IgD-negative memory B cell (primary cell): ENCODE data around the gene PSAP. TPM values are rescaled to one million over a fixed set of nuclear protein-coding genes. Genes with fewer than 3 reads are reported as not detected.

ENCODE experiments used
- H3K27ac Mint-ChIP-seq, 3 donors: one replicate each; pipeline ENCODE4 v1.8.0; 2020 to 2022; ENCODE audit warnings: mild to moderate bottlenecking in 3 of 3, mixed read lengths in 3 of 3, moderate library complexity in 1 of 3
- H3K27me3 Mint-ChIP-seq: one replicate; pipeline ENCODE4 v1.8.0; 2021; ENCODE audit warnings: mixed read lengths
- H3K36me3 Mint-ChIP-seq: one replicate; pipeline ENCODE4 v1.8.0; 2020; ENCODE audit warnings: mild to moderate bottlenecking, mixed read lengths
- H3K4me1 Mint-ChIP-seq, 3 donors: one replicate each; pipeline ENCODE4 v1.8.0; 2020 to 2022; ENCODE audit warnings: mixed read lengths in 3 of 3, mild to moderate bottlenecking in 1 of 3
- H3K4me3 Mint-ChIP-seq, 4 donors: one replicate each; pipeline ENCODE4 v1.8.0; 2020 to 2022; ENCODE audit warnings: mild to moderate bottlenecking in 4 of 4, mixed read lengths in 4 of 4, moderate library complexity in 3 of 4
- H3K9me3 Mint-ChIP-seq, 3 donors: one replicate each; pipeline ENCODE4 v1.8.0; 2020 to 2021; ENCODE audit warnings: mixed read lengths in 3 of 3, mild to moderate bottlenecking in 1 of 3
- polyA plus RNA-seq: library from polyadenylated mRNA; unstranded; fragments of 300-500 nt; fragmentation: Illumina TruSeq; gene quantifications from one replicate; pipeline ENCODE4 v1.2.3, GENCODE V29; 2021

The PSAP gene
- polyA plus RNA-seq, 1 donor from 2014 or later: 625 TPM

- no peaks in the 10 kb centered on the region for H3K27me3 Mint-ChIP-seq
- peak within 1 kb of the TSS; percentile 56 to 96 (median 88) for H3K4me3 Mint-ChIP-seq
- peak within 1 kb of the TSS; percentile 86 to 99 (median 95) for H3K27ac Mint-ChIP-seq
- H3K9me3 Mint-ChIP-seq: no peaks in the 10 kb centered on the region
- peaks cover 7% of the 10 kb centered on the region for H3K36me3 Mint-ChIP-seq
- H3K4me1 Mint-ChIP-seq: peaks cover 50 to 60% (median 53%) of the 10 kb centered on the region in 3 donors
Observed at GRCh38 chr10:71773221-71773971, 77.7 kb downstream of the PSAP start, which contains the start of gene VSIR. Gene VSIR (minus strand): TSS chr10:71773520. CDS start chr10:71773439, 81 bp downstream.

DNA sequence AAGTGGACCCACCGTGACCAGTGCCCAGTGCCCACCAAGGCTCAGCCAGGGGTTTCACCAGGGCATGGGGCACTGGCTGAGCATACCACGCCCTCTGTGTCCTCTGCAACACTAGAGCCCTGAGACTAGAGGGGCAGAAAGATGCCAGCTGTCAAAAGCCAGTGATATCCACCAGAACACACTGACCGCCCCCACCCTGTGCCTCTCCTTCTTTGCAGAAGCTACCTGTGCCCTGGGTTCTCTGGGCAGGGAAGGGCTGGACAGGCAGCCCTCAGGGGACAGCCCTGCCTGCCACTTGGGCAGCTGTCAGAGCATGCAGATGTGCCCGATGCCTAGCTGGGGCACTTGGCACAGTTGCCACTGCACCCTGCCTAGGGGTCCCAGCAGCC lies 78.2 kb downstream of the PSAP start:
- Mint-ChIP-seq H3K4me3 (peak overlapping the region; percentile 56 to 96 (median 88)), H3K36me3 (peaks cover 7% of the 10 kb centered on the region)

GRCh38 chr10:71771821-71772617 lies 79.0 kb downstream of the PSAP start:
- H3K36me3 Mint-ChIP-seq: peaks cover 8% of the 10 kb centered on the region
- no peaks in the 10 kb centered on the region for H3K9me3 Mint-ChIP-seq
- H3K27ac Mint-ChIP-seq: peak overlapping the region; percentile 79 to 99 (median 94)
- H3K4me1 Mint-ChIP-seq: peaks cover 59 to 71% (median 61%) of the 10 kb centered on the region in 3 donors
- H3K4me3 Mint-ChIP-seq: peak overlapping the region; percentile 56 to 96 (median 88)
- H3K27me3 Mint-ChIP-seq: no peaks in the 10 kb centered on the region

More for the DNA sequence above, 78.2 kb downstream of the PSAP start:
- H3K27me3 Mint-ChIP-seq: no peaks in the 10 kb centered on the region
- no peaks in the 10 kb centered on the region for H3K9me3 Mint-ChIP-seq
- H3K4me1 Mint-ChIP-seq: peaks cover 53 to 64% (median 54%) of the 10 kb centered on the region in 3 donors
- H3K27ac Mint-ChIP-seq: peak overlapping the region; percentile 79 to 99 (median 89)

DNA sequence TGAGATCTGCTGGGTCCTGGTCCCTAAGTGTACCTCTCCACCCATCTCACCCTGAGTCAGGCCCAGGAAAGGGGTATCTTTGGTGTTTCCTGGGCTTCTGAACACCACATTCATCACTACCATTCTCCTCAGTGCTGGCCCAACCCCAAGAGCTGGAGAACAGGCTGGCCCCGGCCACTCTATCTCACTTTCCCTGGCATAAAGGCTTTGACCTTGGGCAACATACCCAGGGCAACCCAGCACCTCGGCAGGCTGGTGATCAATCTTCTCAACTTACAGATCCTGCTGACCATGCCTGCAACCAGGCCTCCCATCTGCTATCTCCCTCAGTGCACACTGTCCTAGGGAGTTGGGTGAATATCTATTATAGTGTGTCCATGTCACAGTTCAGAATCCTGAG lies 79.8 kb downstream of the PSAP start:
- H3K9me3 Mint-ChIP-seq: no peaks in the 10 kb centered on the region
- H3K4me1 Mint-ChIP-seq: peaks cover 61 to 72% (median 64%) of the 10 kb centered on the region in 3 donors
- H3K27me3 Mint-ChIP-seq: no peaks in the 10 kb centered on the region
- H3K36me3 Mint-ChIP-seq: peaks cover 10% of the 10 kb centered on the region
- H3K4me3 Mint-ChIP-seq: peak overlapping the region; percentile 56 to 96 (median 88)
- H3K27ac Mint-ChIP-seq: peak overlapping the region; percentile 79 to 99 (median 94)

- H3K36me3 Mint-ChIP-seq: peaks cover 10% of the 10 kb centered on the region
- peak overlapping the region; percentile 56 to 89 (median 76) for H3K4me3 Mint-ChIP-seq
- H3K27ac Mint-ChIP-seq: peak overlapping the region; percentile 79 to 99 (median 94)
- no peaks in the 10 kb centered on the region for H3K27me3 Mint-ChIP-seq
- H3K9me3 Mint-ChIP-seq: no peaks in the 10 kb centered on the region
- peaks cover 57 to 68% (median 60%) of the 10 kb centered on the region in 3 donors for H3K4me1 Mint-ChIP-seq
Observed at GRCh38 chr10:71770789-71771188, 80.3 kb downstream of the PSAP start.

DNA sequence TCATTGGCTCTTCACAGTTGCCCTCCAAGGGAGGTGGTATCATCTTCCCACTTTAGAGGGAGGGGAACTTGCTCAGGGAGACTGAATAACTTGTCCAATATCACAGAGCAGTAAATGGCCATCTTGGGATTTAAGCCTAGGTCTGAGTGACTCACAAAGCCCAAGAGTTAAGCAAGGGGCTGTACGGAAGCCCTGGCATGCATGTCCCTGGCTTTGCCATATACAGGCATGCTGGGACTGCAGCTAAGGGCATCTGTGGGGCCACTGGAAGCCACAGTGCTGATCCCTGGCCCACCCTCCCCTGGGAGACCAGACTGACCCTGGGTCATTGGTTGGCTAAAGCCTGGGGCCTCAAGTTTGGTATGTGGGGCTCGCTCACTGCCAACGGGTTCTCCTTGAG lies 80.8 kb downstream of the PSAP start:
- peaks cover 52 to 62% (median 56%) of the 10 kb centered on the region in 3 donors for H3K4me1 Mint-ChIP-seq
- H3K27ac Mint-ChIP-seq: peak overlapping the region; percentile 79 to 99 (median 97)
- H3K27me3 Mint-ChIP-seq: no peaks in the 10 kb centered on the region
- H3K9me3 Mint-ChIP-seq: no peaks in the 10 kb centered on the region
- peaks cover 10% of the 10 kb centered on the region for H3K36me3 Mint-ChIP-seq
- peak overlapping the region in 2 of 4 donors; percentile 56 to 81 for H3K4me3 Mint-ChIP-seq

DNA sequence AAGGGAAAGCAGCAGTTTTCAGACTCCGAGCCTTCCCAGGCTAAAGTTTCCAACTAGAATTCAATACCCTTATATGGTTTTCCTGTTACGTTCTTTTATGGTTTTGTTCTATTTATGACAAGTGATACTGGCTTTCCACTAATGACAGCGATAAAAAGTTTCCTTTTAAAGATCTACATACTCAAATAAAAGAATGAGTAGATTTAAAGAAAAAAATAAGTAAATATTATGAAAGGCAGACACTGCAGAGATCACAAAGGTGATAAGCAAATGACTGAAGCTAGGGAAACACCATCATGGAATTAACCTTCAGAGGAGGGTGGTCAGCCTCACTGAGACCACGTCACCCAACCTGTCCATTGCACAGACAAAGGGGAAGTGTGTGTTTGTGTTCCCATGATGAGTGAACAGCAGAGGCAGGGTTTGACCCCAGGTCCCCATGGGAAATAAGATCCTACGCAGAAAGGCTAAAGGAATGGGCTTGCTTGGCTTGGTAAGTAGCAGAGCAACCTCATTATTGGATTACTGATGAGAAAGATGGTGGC lies 81.7 kb downstream of the PSAP start:
- Mint-ChIP-seq H3K9me3 (no peaks in the 10 kb centered on the region), H3K4me1 (peaks cover 46 to 60% (median 50%) of the 10 kb centered on the region in 3 donors), H3K27me3 (no peaks in the 10 kb centered on the region), H3K36me3 (peaks cover 10% of the 10 kb centered on the region), H3K4me3 (peak overlapping the region; percentile 56 to 83 (median 72)), H3K27ac (peak overlapping the region; percentile 92 to 99 (median 97))

- H3K9me3 Mint-ChIP-seq: no peaks in the 10 kb centered on the region
- no peaks in the 10 kb centered on the region for H3K27me3 Mint-ChIP-seq
- peak overlapping the region; percentile 55 to 91 (median 86) for H3K4me3 Mint-ChIP-seq
- H3K4me1 Mint-ChIP-seq: peaks cover 39 to 60% (median 51%) of the 10 kb centered on the region in 3 donors
- H3K27ac Mint-ChIP-seq: peak overlapping the region; percentile 92 to 99 (median 97)
- H3K36me3 Mint-ChIP-seq: peaks cover 10% of the 10 kb centered on the region
Observed at GRCh38 chr10:71767420-71768035, 83.5 kb downstream of the PSAP start.

DNA sequence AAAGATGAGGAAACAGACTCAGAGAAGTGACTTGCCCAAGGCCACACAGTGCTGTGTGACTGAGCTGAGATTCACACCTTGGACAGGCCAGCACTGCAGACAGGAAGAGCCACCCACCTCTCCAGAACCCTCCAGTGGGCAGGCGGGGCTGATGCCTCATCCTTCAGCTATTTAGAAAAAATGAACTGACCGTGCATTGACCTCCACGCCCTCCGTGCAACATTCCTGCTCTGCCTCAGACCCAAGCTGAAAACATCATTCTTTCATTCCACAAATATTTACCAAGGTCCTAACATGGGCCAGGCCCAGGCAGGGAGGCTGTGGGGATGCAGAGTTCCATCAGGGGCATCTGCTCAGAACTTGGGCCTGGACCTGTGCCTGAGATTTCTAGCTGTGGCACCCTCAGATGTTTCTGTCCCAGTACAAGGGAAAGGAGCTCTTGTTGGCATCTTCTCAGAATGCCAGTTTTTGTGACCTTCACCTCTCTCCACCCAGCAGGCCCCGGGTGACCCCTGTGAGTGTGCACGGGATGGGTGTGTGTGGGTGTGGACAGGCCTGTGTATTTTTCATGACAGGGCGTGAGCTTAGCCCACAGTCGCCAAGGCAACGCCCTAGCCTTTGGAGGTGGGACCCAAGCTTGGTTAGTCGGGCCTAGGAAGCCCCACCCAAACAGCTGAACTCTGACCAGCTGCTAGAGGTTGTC lies 84.2 kb downstream of the PSAP start:
- no peaks in the 10 kb centered on the region for H3K9me3 Mint-ChIP-seq
- peak overlapping the region; percentile 92 to 99 (median 97) for H3K27ac Mint-ChIP-seq
- H3K36me3 Mint-ChIP-seq: peaks cover 10% of the 10 kb centered on the region
- H3K4me1 Mint-ChIP-seq: peaks cover 33 to 58% (median 49%) of the 10 kb centered on the region in 3 donors
- H3K27me3 Mint-ChIP-seq: no peaks in the 10 kb centered on the region
- peak overlapping the region; percentile 38 to 91 (median 86) for H3K4me3 Mint-ChIP-seq

Other genes with a start within 250 kb of the PSAP start
- gene C10orf105, start 131.5 kb downstream of the PSAP start, polyA plus RNA-seq: not detected
- 73.6 TPM for gene VSIR, start 77.7 kb downstream of the PSAP start, polyA plus RNA-seq
- gene CHST3, start 113.1 kb upstream of the PSAP start, polyA plus RNA-seq: not detected
- gene SPOCK2, start 237.3 kb upstream of the PSAP start, polyA plus RNA-seq: 65.5 TPM